OCI-LY3 (cell line): Measurements from ENCODE around the gene TMEM72.

Experiments used
- H2AFZ ChIP-seq: fragments of 200-600, 300-600 bp; shearing (Covaris generic); 2 replicates; pipeline ENCODE4 v1.6.0; 2014; ENCODE audit warnings: antibody characterized with exemption, low read depth, low read length
- H3K27ac ChIP-seq: fragments of 200-600, 300-600 bp; sonication (generic); 2 replicates; pipeline ENCODE4 v1.5.1; 2014; ENCODE audit warnings: mild to moderate bottlenecking, low read length, moderate library complexity, mixed read lengths
- H3K27me3 ChIP-seq: fragments of 200-600, 300-600 bp; sonication (generic); 2 replicates; pipeline ENCODE4 v1.6.1; 2014; ENCODE audit warnings: low read depth, low read length, mixed read lengths
- H3K36me3 ChIP-seq: fragments of 200-600, 300-600 bp; sonication (generic); replicated peaks from 2 replicates; pipeline ENCODE3; 2014; ENCODE audit warnings: low read depth, low read length, mixed read lengths
- H3K4me1 ChIP-seq: fragments of 300-600, 200-600 bp; sonication (generic); 2 replicates; pipeline ENCODE4 v1.6.1; 2014; ENCODE audit warnings: low read length, mixed read lengths
- H3K4me2 ChIP-seq: fragments of 200-600, 300-600 bp; sonication (generic); 2 replicates; pipeline ENCODE4 v1.6.1; 2014; ENCODE audit warnings: low read length, mixed read lengths
- H3K4me3 ChIP-seq: fragments of 300-600, 200-600 bp; sonication (generic); 2 replicates; pipeline ENCODE4 v1.5.1; 2014; ENCODE audit warnings: antibody characterized with exemption, mild to moderate bottlenecking, low read length, moderate library complexity
- H3K79me2 ChIP-seq: fragments of 300-600, 200-600 bp; shearing (Covaris generic); 2 replicates; pipeline ENCODE4 v1.6.1; 2014; ENCODE audit warnings: mild to moderate bottlenecking, low read length, mixed read lengths
- H3K9ac ChIP-seq: fragments of 300-600, 200-600 bp; shearing (Covaris generic); 2 replicates; pipeline ENCODE4 v1.6.0; 2014; ENCODE audit warnings: mild to moderate bottlenecking, low read length, moderate library complexity
- H3K9me3 ChIP-seq: fragments of 200-600, 300-600 bp; shearing (Covaris generic); 2 replicates; pipeline ENCODE4 v1.6.1; 2014; ENCODE audit warnings: low read length, mixed read lengths; ENCODE audit not compliant: insufficient read depth
- H4K20me1 ChIP-seq: fragments of 200-600, 300-600 bp; sonication (generic); 2 replicates; pipeline ENCODE4 v1.6.1; 2016; ENCODE audit warnings: low read length, mixed read lengths; ENCODE audit not compliant: insufficient read depth
- CTCF ChIP-seq: fragments of 200-600, 300-600 bp; sonication (generic); IDR thresholded peaks from 2 replicates; pipeline ENCODE4 v1.5.1; 2014; ENCODE audit warnings: antibody characterized with exemption, low read length, low read depth
- EZH2phosphoT487 ChIP-seq: fragments of 200-600 bp; shearing (Covaris generic); IDR thresholded peaks from 2 replicates; pipeline ENCODE4 v1.6.1; 2018; ENCODE audit warnings: antibody characterized with exemption, mixed run types, low read depth

The TMEM72 gene

GRCh38 chr10:44879531-44879899 is 31.6 kb upstream of the TMEM72 start:
- TF ChIP-seq CTCF, result no peak
- TF ChIP-seq EZH2phosphoT487, result no peak
- H4K20me1 ChIP-seq, result no peaks in the 10 kb centered on the region
- no peak overlapping the region for H2AFZ ChIP-seq
- no peak overlapping the region for H3K4me3 ChIP-seq
- no peak overlapping the region for H3K9ac ChIP-seq
- no peaks in the 10 kb centered on the region for H3K9me3 ChIP-seq
- H3K79me2 ChIP-seq, result no peaks in the 10 kb centered on the region
- no peak overlapping the region for H3K27ac ChIP-seq
- H3K36me3 ChIP-seq, result no peaks in the 10 kb centered on the region
- H3K4me1 ChIP-seq, result no peaks in the 10 kb centered on the region
- no peak overlapping the region for H3K4me2 ChIP-seq
- H3K27me3 ChIP-seq, result no peaks in the 10 kb centered on the region

- Histone ChIP-seq H3K9me3 (no peaks in the 10 kb centered on the region), H3K9ac (no peak overlapping the region), H3K4me2 (no peak overlapping the region), H3K4me3 (no peak overlapping the region), H3K79me2 (no peaks in the 10 kb centered on the region), H2AFZ (no peak overlapping the region), H3K27me3 (no peaks in the 10 kb centered on the region), H3K27ac (no peak overlapping the region), H3K36me3 (no peaks in the 10 kb centered on the region), H4K20me1 (no peaks in the 10 kb centered on the region), H3K4me1 (no peaks in the 10 kb centered on the region)
- no peak for TF ChIP-seq EZH2phosphoT487
- no peak for TF ChIP-seq CTCF
These were observed 30.9 kb upstream of the TMEM72 start for GRCh38 chr10:44880090-44880715.

DNA sequence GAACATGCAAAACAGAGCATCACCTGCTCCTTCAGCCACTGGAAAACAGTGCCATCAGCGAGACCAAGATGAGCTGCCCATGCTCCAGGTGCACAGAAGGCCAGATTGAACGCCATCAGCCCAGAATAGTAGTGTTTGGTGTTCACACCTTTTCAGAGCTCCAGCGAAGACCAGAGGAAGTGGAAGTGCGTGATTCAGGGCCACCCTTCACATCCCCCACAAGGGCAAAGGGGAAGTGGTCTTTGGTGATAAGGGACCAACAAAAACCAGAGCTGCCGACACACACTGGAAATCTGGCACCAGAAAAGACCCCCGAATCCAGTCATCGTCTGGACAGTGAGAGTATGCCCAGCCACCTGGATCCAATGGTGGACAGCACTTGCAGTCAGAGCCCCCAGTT is 29.5 kb upstream of the TMEM72 start:
- Histone ChIP-seq H3K27ac (no peak overlapping the region), H2AFZ (no peak overlapping the region)

DNA sequence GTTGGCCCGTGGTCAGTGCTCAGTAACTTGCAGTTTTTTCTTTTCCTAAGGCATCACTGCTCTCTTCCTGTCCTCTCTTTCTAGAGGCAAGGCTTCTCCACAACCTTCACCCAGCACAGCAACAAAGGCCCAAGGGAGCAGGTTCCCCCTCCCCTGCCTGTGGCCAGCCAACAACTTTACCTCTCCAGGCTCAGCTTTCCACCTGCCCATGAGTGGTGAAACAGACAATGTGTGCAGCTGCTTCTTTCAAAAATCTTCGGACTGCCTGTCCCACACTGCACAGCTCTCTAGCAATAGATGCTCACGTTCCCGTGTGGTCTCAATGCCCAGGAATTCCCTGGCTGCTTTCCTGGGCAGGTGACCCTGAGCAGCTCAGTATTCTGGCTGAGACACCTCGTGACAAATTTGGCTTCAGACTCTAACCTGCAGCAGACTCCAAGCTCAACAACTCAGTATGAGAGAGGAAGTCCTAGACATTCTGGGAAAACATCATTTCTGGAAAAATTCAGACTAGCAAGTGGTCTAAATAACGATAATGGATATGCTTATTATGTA is 28.9 kb upstream of the TMEM72 start:
- no peaks in the 10 kb centered on the region for H3K36me3 ChIP-seq
- no peak overlapping the region for H3K4me2 ChIP-seq
- no peak overlapping the region for H3K9ac ChIP-seq
- H3K27ac ChIP-seq, result no peak overlapping the region
- no peak overlapping the region for H2AFZ ChIP-seq
- no peaks in the 10 kb centered on the region for H3K27me3 ChIP-seq
- H3K4me1 ChIP-seq, result no peaks in the 10 kb centered on the region
- H3K4me3 ChIP-seq, result no peak overlapping the region
- no peaks in the 10 kb centered on the region for H4K20me1 ChIP-seq
- no peaks in the 10 kb centered on the region for H3K9me3 ChIP-seq
- TF ChIP-seq CTCF (no peak), EZH2phosphoT487 (no peak)
- no peaks in the 10 kb centered on the region for H3K79me2 ChIP-seq

More for the DNA sequence above, 29.5 kb upstream of the TMEM72 start:
- Histone ChIP-seq H3K27me3 (no peaks in the 10 kb centered on the region), H3K4me3 (no peak overlapping the region), H3K4me2 (no peak overlapping the region), H3K36me3 (no peaks in the 10 kb centered on the region), H3K4me1 (no peaks in the 10 kb centered on the region), H4K20me1 (no peaks in the 10 kb centered on the region), H3K79me2 (no peaks in the 10 kb centered on the region), H3K9me3 (no peaks in the 10 kb centered on the region), H3K9ac (no peak overlapping the region)
- TF ChIP-seq CTCF (no peak), EZH2phosphoT487 (no peak)
